ENCODE results near the gene CHRNA7.

GRCh38 chr15:32105258-32106241 lies 75.2 kb downstream of the CHRNA7 start:
- TF ChIP-seq SMC3 (IDR thresholded peaks at IDR 0.05; ENCODE audit: low read depth, low read length), result no peak
- no peak for TF ChIP-seq CTCF (IDR thresholded peaks at IDR 0.05)

Data from SK-N-SH (cell line).